Endothelial cell of umbilical vein (primary cell): ENCODE data around the gene CUBN. TPM values are rescaled to one million over a fixed set of nuclear protein-coding genes. Genes with fewer than 3 reads are reported as not detected.
A peak's percentile ranks its signal among the peaks of the same experiment; 100 is the strongest.

Source experiments
- BruUV-seq: library from RNA; stranded (reverse); fragments of 400-500 nt; replicated peaks from 2 replicates; lab custom pipeline; 2021; lab: Mats Ljungman, UMichigan
- CTCF ChIA-PET: fragments of 300-600, 350-600 bp; sonication (Branson Sonifier 250); formaldehyde crosslinking; loops from one replicate; lab custom pipeline; 2021; ENCODE audit warnings: antibody characterized with exemption, inconsistent platforms; lab: Charles Lee
- POLR2A ChIA-PET: fragments of 300-600, 350-600 bp; sonication (Branson Sonifier 250); formaldehyde crosslinking; loops from one replicate; lab custom pipeline; 2021; ENCODE audit warnings: antibody characterized with exemption, inconsistent platforms; lab: Charles Lee
- DNase-seq: peaks from one replicate; pipeline ENCODE4 v3.0.0-alpha.2; 2011; ENCODE audit warnings: low read depth, low spot score
- FAIRE-seq: peaks from 2 replicates; lab custom pipeline; 2011; peaks lifted over from hg19 to GRCh38; lab: Jason Lieb, UNC
- H2AFZ ChIP-seq: 2 replicates; pipeline ENCODE4 v1.6.0; 2012; ENCODE audit warnings: low read depth, low read length, control low read depth, inconsistent platforms
- H3K27ac ChIP-seq: 2 replicates; pipeline ENCODE4 v1.5.1; 2011; ENCODE audit warnings: low read depth, mild to moderate bottlenecking, control low read depth, low read length, moderate library complexity; ENCODE audit not compliant: insufficient read depth
- H3K27me3 ChIP-seq, 2 experiments: 2 replicates each; pipeline versions ENCODE4 v1.6.0 to v1.6.1; 2011; ENCODE audit warnings: low read length in 2 of 2, mixed read lengths in 1 of 2; ENCODE audit not compliant: control insufficient read depth in 2 of 2, insufficient read depth in 2 of 2
- H3K36me3 ChIP-seq, 2 experiments: 2 replicates in 1 of 2; 3 replicates in 1 of 2; pipeline ENCODE4 v1.5.1; 2011; ENCODE audit warnings: low read length in 2 of 2, mild to moderate bottlenecking in 1 of 2, moderate library complexity in 1 of 2; ENCODE audit not compliant: control insufficient read depth in 2 of 2, insufficient read depth in 2 of 2; ENCODE audit errors: extremely low read depth in 1 of 2
- H3K4me1 ChIP-seq: 3 replicates; pipeline ENCODE4 v1.5.1; 2011; ENCODE audit warnings: mild to moderate bottlenecking, low read length; ENCODE audit not compliant: control insufficient read depth, insufficient read depth; ENCODE audit errors: extremely low read depth
- H3K4me2 ChIP-seq: 2 replicates; pipeline ENCODE4 v1.6.1; 2011; ENCODE audit warnings: low read length, control low read depth, mixed read lengths; ENCODE audit not compliant: insufficient read depth
- H3K4me3 ChIP-seq, 3 experiments: fragments of 200-600 bp in 1 of 3; sonication (generic), shearing (Covaris generic) in 1 of 3; replicated peaks in 1 of 3; 2 replicates each; pipeline ENCODE4 v1.5.1; 2011 to 2016; ENCODE audit warnings: control low read depth in 3 of 3, low read length in 3 of 3, mild to moderate bottlenecking in 2 of 3, inconsistent platforms in 1 of 3, low read depth in 1 of 3, moderate library complexity in 1 of 3; ENCODE audit not compliant: insufficient read depth in 1 of 3
- H3K79me2 ChIP-seq: 2 replicates; pipeline ENCODE4 v1.6.0; 2012; ENCODE audit warnings: low read length, inconsistent platforms; ENCODE audit not compliant: control insufficient read depth, insufficient read depth
- H3K9ac ChIP-seq: replicated peaks from 2 replicates; pipeline ENCODE3; 2011; ENCODE audit warnings: low read length, control low read depth; ENCODE audit not compliant: insufficient read depth; ENCODE audit errors: extremely low read depth
- H3K9me1 ChIP-seq: replicated peaks from 3 replicates; pipeline ENCODE4 v1.6.0; 2011; ENCODE audit warnings: mild to moderate bottlenecking, low read length; ENCODE audit not compliant: control insufficient read depth, insufficient read depth; ENCODE audit errors: extremely low read depth
- H3K9me3 ChIP-seq: replicated peaks from 2 replicates; pipeline ENCODE4 v1.5.1; 2012; ENCODE audit warnings: low read length, inconsistent platforms; ENCODE audit not compliant: control insufficient read depth, insufficient read depth
- H4K20me1 ChIP-seq: replicated peaks from 2 replicates; pipeline ENCODE3; 2011; ENCODE audit warnings: mild to moderate bottlenecking, low read length; ENCODE audit not compliant: control insufficient read depth, insufficient read depth; ENCODE audit errors: extremely low read depth
- CTCF ChIP-seq, 2 donors: IDR thresholded peaks; 1 replicate in 1 of 2; 2 replicates in 1 of 2; pipeline ENCODE4 v1.5.1; 2011; ENCODE audit warnings: low read length in 2 of 2, mild to moderate bottlenecking in 2 of 2, moderate library complexity in 2 of 2, control low read depth in 1 of 2, inconsistent platforms in 1 of 2, low read depth in 1 of 2; ENCODE audit not compliant: insufficient read depth in 1 of 2; ENCODE audit errors: extremely low read depth in 1 of 2
- EZH2 ChIP-seq: IDR thresholded peaks from 2 replicates; pipeline ENCODE4 v1.6.1; 2012; ENCODE audit warnings: borderline replicate concordance, low read depth, mild to moderate bottlenecking, moderate library complexity, low read length, inconsistent platforms; ENCODE audit not compliant: severe bottlenecking
- FOS ChIP-seq: IDR thresholded peaks from 2 replicates; pipeline ENCODE4 v1.6.1; 2011; ENCODE audit warnings: mild to moderate bottlenecking, low read length, moderate library complexity, borderline replicate concordance; ENCODE audit not compliant: insufficient read depth
- GATA2 ChIP-seq: IDR thresholded peaks from 2 replicates; pipeline ENCODE4 v1.7.0; 2011; ENCODE audit warnings: low read depth, mild to moderate bottlenecking, moderate library complexity, mixed read lengths, low read length; ENCODE audit not compliant: insufficient read length, insufficient read depth
- JUN ChIP-seq: IDR thresholded peaks from 2 replicates; pipeline ENCODE4 v1.6.1; 2011; ENCODE audit warnings: borderline replicate concordance, low read depth; ENCODE audit not compliant: insufficient read length, insufficient read depth
- MAX ChIP-seq: IDR thresholded peaks from 2 replicates; pipeline ENCODE4 v1.6.1; 2011; ENCODE audit not compliant: insufficient read depth, insufficient read length
- MYC ChIP-seq: IDR thresholded peaks from one replicate; pipeline ENCODE4 v1.6.1; 2011; ENCODE audit warnings: mild to moderate bottlenecking, low read depth, low read length
- POLR2A ChIP-seq: IDR thresholded peaks from 2 replicates; pipeline ENCODE4 v1.6.1; 2012; ENCODE audit warnings: low read depth, mild to moderate bottlenecking, control low read depth, low read length
- POLR2AphosphoS5 ChIP-seq: IDR thresholded peaks from 2 replicates; pipeline ENCODE4 v1.6.1; 2012; ENCODE audit warnings: low read depth, mild to moderate bottlenecking, control low read depth, low read length, moderate library complexity; ENCODE audit not compliant: insufficient read depth
- dilution Hi-C: fragments of 300-500 bp; cut with MboI; formaldehyde crosslinking; loops from one replicate; pipeline ENCODE4 v1.15.0; 2019; ENCODE audit warnings: low sequenced_read_pairs; ENCODE audit not compliant: extremely low pct_ligation_motif_present
- intact Hi-C: fragments of 100-400 bp; cut with micrococcal nuclease; formaldehyde crosslinking; loops from one replicate; pipeline ENCODE4 v1.10.0; 2022
- polyA plus RNA-seq, 4 experiments: library from polyadenylated mRNA; depleted of rRNA in 3 of 4; stranded (reverse) in 3 of 4; unstranded in 1 of 4; fragments of >200 nt; gene quantifications; 2 replicates each; pipeline versions ENCODE4 v1.2.1 to v1.2.3, GENCODE V29; 2011 to 2012; ENCODE audit warnings: missing spikeins in 1 of 4
- total RNA-seq: library from RNA; stranded (reverse); gene quantifications from 2 replicates; pipeline ENCODE4 v1.2.3, GENCODE V29; 2021

CUBN gene
- total and polyA plus RNA-seq, 2 donors (not counting 3 experiments of a cell fraction or from before 2014, with no cell fraction given): 2.7 to 4.6 TPM

GRCh38 chr10:16934461-16934860, 195.2 kb downstream of the CUBN start:
- no TSS peak for BruUV-seq
- Histone ChIP-seq H4K20me1 (no peaks in the 10 kb centered on the region), H3K4me3 (no peak overlapping the region), H3K27me3 (no peaks in the 10 kb centered on the region), H2AFZ (peak overlapping the region; percentile 20), H3K9ac (no peak overlapping the region), H3K4me2 (no peak overlapping the region), H3K9me3 (no peaks in the 10 kb centered on the region), H3K79me2 (no peaks in the 10 kb centered on the region), H3K4me1 (no peaks in the 10 kb centered on the region), H3K9me1 (no peaks in the 10 kb centered on the region), H3K27ac (no peak overlapping the region), H3K36me3 (no peaks in the 10 kb centered on the region)
- no peak for DNase-seq
- dilution Hi-C loops: no loop called here
- no peak for FAIRE-seq
- ChIA-PET CTCF (no interaction called here), POLR2A (no interaction called here)
- TF ChIP-seq POLR2AphosphoS5: no peak
- TF ChIP-seq JUN: no peak
- no peak for TF ChIP-seq GATA2
- no peak for TF ChIP-seq POLR2A
- TF ChIP-seq EZH2: no peak
- no peak for TF ChIP-seq FOS
- TF ChIP-seq MYC: no peak
- TF ChIP-seq CTCF (IDR thresholded peaks at IDR 0.05; ENCODE audit: extremely low read depth in 1 of 2, insufficient read depth in 1 of 2, low read depth in 1 of 2, low read length in 2 of 2): no peak
- no peak for TF ChIP-seq MAX
- intact Hi-C loops: no loop called here
